ENCODE results near the gene SERGEF.

DNA sequence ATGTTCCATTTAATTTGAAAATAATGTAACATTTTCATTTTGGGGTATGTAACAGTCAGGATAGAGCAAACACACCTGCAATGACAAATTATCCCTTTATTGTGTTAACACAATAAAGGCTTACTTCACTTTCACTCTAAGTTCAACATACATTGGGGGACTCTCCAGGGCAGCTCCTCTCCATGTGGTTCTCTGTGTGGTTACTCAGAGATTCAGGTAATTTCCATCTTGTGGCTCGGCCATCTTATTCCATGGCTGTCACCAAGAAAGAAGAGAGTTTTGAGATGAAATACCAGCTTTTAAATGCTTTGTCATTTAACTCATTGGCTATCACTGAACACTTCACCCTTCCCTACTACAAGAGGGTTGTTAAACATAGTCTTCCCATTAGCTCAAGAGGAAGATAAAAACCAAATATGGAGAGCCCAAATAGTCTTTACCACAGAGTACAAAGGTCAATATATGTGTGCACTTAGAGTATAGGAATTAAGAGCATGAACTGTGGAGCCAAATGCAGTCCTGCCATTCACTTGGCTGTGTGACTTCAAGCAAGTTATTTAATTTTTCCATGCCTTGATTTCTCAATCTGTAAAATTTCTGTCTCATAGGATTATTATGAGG is 43.8 kb upstream of the SERGEF start:
- TF ChIP-seq, protein P1, sequence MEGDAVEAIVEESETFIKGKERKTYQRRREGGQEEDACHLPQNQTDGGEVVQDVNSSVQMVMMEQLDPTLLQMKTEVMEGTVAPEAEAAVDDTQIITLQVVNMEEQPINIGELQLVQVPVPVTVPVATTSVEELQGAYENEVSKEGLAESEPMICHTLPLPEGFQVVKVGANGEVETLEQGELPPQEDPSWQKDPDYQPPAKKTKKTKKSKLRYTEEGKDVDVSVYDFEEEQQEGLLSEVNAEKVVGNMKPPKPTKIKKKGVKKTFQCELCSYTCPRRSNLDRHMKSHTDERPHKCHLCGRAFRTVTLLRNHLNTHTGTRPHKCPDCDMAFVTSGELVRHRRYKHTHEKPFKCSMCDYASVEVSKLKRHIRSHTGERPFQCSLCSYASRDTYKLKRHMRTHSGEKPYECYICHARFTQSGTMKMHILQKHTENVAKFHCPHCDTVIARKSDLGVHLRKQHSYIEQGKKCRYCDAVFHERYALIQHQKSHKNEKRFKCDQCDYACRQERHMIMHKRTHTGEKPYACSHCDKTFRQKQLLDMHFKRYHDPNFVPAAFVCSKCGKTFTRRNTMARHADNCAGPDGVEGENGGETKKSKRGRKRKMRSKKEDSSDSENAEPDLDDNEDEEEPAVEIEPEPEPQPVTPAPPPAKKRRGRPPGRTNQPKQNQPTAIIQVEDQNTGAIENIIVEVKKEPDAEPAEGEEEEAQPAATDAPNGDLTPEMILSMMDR (conservative IDR thresholded peaks at IDR 0.05; ENCODE audit: low read depth, low read length) = no peak
- no peak for TF ChIP-seq FOS (IDR thresholded peaks at IDR 0.05; ENCODE audit: low read depth, low read length)
- TF ChIP-seq RCOR1 (IDR thresholded peaks at IDR 0.05; ENCODE audit: insufficient replicate concordance, low read length) = no peak
- TF ChIP-seq SMC3 (IDR thresholded peaks at IDR 0.05; ENCODE audit: low read depth, low read length) = no peak
- no peak for TF ChIP-seq RAD21 (IDR thresholded peaks at IDR 0.05; ENCODE audit: low read length)
- no peak for TF ChIP-seq POLR2A (IDR thresholded peaks at IDR 0.05; ENCODE audit: low read depth, low read length)
- no peak for TF ChIP-seq MXI1 (IDR thresholded peaks at IDR 0.05; ENCODE audit: borderline replicate concordance, low read depth, low read length)
- TF ChIP-seq RFX5 (IDR thresholded peaks at IDR 0.05; ENCODE audit: low read depth, low read length) = no peak
- TF ChIP-seq CHD1 (IDR thresholded peaks at IDR 0.05; ENCODE audit: low read depth, low read length) = no peak
- TF ChIP-seq, protein P2, sequence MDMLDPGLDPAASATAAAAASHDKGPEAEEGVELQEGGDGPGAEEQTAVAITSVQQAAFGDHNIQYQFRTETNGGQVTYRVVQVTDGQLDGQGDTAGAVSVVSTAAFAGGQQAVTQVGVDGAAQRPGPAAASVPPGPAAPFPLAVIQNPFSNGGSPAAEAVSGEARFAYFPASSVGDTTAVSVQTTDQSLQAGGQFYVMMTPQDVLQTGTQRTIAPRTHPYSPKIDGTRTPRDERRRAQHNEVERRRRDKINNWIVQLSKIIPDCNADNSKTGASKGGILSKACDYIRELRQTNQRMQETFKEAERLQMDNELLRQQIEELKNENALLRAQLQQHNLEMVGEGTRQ (IDR thresholded peaks at IDR 0.05; ENCODE audit: low read depth, low read length) = no peak
- TF ChIP-seq MAZ (IDR thresholded peaks at IDR 0.05; ENCODE audit: borderline replicate concordance, low read depth, low read length) = no peak
- TF ChIP-seq NFE2L2 (IDR thresholded peaks at IDR 0.05; ENCODE audit: low read depth, low read length) = no peak
- no peak for TF ChIP-seq CEBPB (IDR thresholded peaks at IDR 0.05; ENCODE audit: low read depth, low read length)
- no peak for TF ChIP-seq BHLHE40 (IDR thresholded peaks at IDR 0.05; ENCODE audit: low read depth, low read length)

Measured in IMR-90 (cell line).